ENCODE results near the gene ERFE.

- TF ChIP-seq TEAD4 (IDR thresholded peaks at IDR 0.05) (no peak), EGR1 (IDR thresholded peaks at IDR 0.05) (no peak), EP300 (IDR thresholded peaks at IDR 0.05; ENCODE audit: borderline replicate concordance) (no peak), REST (IDR thresholded peaks at IDR 0.05; ENCODE audit: low read depth) (no peak), CREB1 (IDR thresholded peaks at IDR 0.05; ENCODE audit: low read depth) (no peak), RAD21 (IDR thresholded peaks at IDR 0.05; ENCODE audit: low read depth) (no peak), USF1 (IDR thresholded peaks at IDR 0.05) (no peak), CEBPB (IDR thresholded peaks at IDR 0.05) (no peak)
These were observed 34.2 kb upstream of the ERFE start for GRCh38 chr2:238124488-238125126.
